Cardiac septum (tissue), 1 donor: ENCODE data around the gene PCID2. TPM values are rescaled to one million over a fixed set of nuclear protein-coding genes. Genes with fewer than 3 reads are reported as not detected.

ENCODE experiments used
- DNase-seq: peaks from one replicate; pipeline ENCODE4 v3.0.0-alpha.2; 2020; ENCODE audit warnings: low spot score
- intact Hi-C: fragments of 100-400 bp; cut with DNase I; formaldehyde crosslinking; loops from one replicate; pipeline ENCODE4 v1.14.0; 2022
- total RNA-seq: library from RNA; stranded (reverse); fragmentation: NEBNext Ultra II Directional; extraction: Animal tissue kit (Norgen Biotek cat#: 25700); gene quantifications from one replicate; pipeline ENCODE4 v1.2.1, GENCODE V29; 2021
- donor health status: DM: no; HTN: no; CAD: no.

PCID2 gene
- total RNA-seq, 1 donor from 2014 or later = 47.8 TPM

GRCh38 chr13:113223070-113223469 is 14.6 kb upstream of the PCID2 start:
- intact Hi-C loops = loop anchor here (10.0 kb wide), 1 partner anchor 278 kb away; no protein-coding TSS in a partner anchor
- DNase-seq = no peak

- intact Hi-C loops = loop anchor here (2.0 to 10.0 kb wide), 2 partner anchors 186 to 276 kb away; no protein-coding TSS in a partner anchor
These were observed 12.4 kb upstream of the PCID2 start for GRCh38 chr13:113220877-113221276.

GRCh38 chr13:113220141-113220598 is 11.7 kb upstream of the PCID2 start:
- intact Hi-C loops = loop anchor here (2.0 to 10.0 kb wide), 2 partner anchors 185 to 275 kb away; no protein-coding TSS in a partner anchor

More at GRCh38 chr13:113220877-113221276, 12.4 kb upstream of the PCID2 start:
- DNase-seq = no peak

GRCh38 chr13:113219256-113219940 is 10.9 kb upstream of the PCID2 start:
- intact Hi-C loops = no loop called here
- no peak for DNase-seq

More at GRCh38 chr13:113220141-113220598, 11.7 kb upstream of the PCID2 start:
- DNase-seq = no peak

GRCh38 chr13:113218586-113218985 is 10.1 kb upstream of the PCID2 start:
- no peak for DNase-seq
- intact Hi-C loops = no loop called here

GRCh38 chr13:113216254-113217048 is 8.0 kb upstream of the PCID2 start:
- no peak for DNase-seq
- intact Hi-C loops = no loop called here

GRCh38 chr13:113211774-113212173 is 3.3 kb upstream of the PCID2 start:
- intact Hi-C loops = no loop called here
- no peak for DNase-seq

- DNase-seq = no peak
- intact Hi-C loops = no loop called here
These were observed 2.4 kb upstream of the PCID2 start for GRCh38 chr13:113210833-113211232.

- intact Hi-C loops = loop anchor here (2.0 kb wide), 1 partner anchor 57 kb away; no protein-coding TSS in a partner anchor
- peak; percentile 86 for DNase-seq
These were observed 1.4 kb upstream of the PCID2 start for GRCh38 chr13:113209759-113210421.

GRCh38 chr13:113209336-113209758 is 878 bp upstream of the PCID2 start, which contains the start of gene CUL4A:
TSS of gene CUL4A (plus strand) at chr13:113209613. CDS start at chr13:113209628, 15 bp downstream.
- intact Hi-C loops = loop anchor here (2.0 kb wide), 1 partner anchor 57 kb away; no protein-coding TSS in a partner anchor
- peak; percentile 92 for DNase-seq

GRCh38 chr13:113207890-113208420 is 514 bp downstream of the PCID2 start:
- intact Hi-C loops = loop anchor here (2.0 kb wide), 1 partner anchor 55 kb away; no protein-coding TSS in a partner anchor

GRCh38 chr13:113207460-113207859 is 1.0 kb downstream of the PCID2 start:
- DNase-seq = no peak
- intact Hi-C loops = no loop called here

More at GRCh38 chr13:113207890-113208420, 514 bp downstream of the PCID2 start:
- DNase-seq = no peak

- DNase-seq = no peak
- intact Hi-C loops = no loop called here
These were observed 3.0 kb downstream of the PCID2 start for GRCh38 chr13:113205428-113205931.

- intact Hi-C loops = no loop called here
- DNase-seq = no peak
These were observed 4.1 kb downstream of the PCID2 start for GRCh38 chr13:113204378-113204734.

GRCh38 chr13:113203507-113204377 is 4.7 kb downstream of the PCID2 start:
- no peak for DNase-seq
- intact Hi-C loops = no loop called here

GRCh38 chr13:113202912-113203311 is 5.6 kb downstream of the PCID2 start:
- intact Hi-C loops = no loop called here
- DNase-seq = no peak

- intact Hi-C loops = no loop called here
- DNase-seq = no peak
These were observed 6.7 kb downstream of the PCID2 start for GRCh38 chr13:113201815-113202214.
